HG03095 (cell line): ENCODE data around the gene TTYH2.

ENCODE experiments used
- ATAC-seq: cut with Tn5 transposase; IDR thresholded peaks from one replicate; pipeline ENCODE4 v1.9.1; 2021; ENCODE audit warnings: moderate library complexity; ENCODE audit not compliant: unreplicated experiment

Gene TTYH2

GRCh38 chr17:74234486-74234885 is 21.1 kb downstream of the TTYH2 start:
- ATAC-seq, result no peak

DNA sequence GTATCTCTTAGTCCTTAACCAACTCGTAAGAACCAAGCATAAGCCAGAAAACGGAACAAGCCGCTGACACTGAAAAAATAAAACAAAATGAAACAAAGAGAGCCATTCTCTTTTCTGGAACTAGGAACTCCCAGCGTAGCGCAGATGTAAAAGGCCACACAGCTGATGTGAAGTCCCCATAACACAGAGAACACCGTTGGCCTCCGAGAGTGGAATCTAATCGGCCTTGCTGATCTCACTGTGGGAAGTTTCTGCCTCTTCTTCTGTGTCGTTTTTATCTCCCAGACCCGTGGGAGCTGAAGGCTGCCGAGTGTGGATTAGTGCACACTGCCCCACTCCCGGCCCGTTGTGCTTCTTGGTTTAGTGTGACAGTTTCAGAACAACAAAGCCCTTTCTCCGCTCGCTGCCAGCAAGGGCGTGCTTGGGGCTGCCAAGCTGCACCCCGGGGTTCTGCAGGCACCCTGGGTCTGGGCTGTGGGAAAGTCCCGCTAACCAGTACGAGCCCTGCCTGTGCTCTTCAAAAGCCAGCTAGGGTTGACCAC is 21.7 kb downstream of the TTYH2 start:
- no peak for ATAC-seq

- no peak for ATAC-seq
Measured at GRCh38 chr17:74235911-74236371, 22.6 kb downstream of the TTYH2 start.

GRCh38 chr17:74237321-74237720 is 23.9 kb downstream of the TTYH2 start:
- no peak for ATAC-seq

GRCh38 chr17:74239172-74239571 is 25.8 kb downstream of the TTYH2 start:
- no peak for ATAC-seq

DNA sequence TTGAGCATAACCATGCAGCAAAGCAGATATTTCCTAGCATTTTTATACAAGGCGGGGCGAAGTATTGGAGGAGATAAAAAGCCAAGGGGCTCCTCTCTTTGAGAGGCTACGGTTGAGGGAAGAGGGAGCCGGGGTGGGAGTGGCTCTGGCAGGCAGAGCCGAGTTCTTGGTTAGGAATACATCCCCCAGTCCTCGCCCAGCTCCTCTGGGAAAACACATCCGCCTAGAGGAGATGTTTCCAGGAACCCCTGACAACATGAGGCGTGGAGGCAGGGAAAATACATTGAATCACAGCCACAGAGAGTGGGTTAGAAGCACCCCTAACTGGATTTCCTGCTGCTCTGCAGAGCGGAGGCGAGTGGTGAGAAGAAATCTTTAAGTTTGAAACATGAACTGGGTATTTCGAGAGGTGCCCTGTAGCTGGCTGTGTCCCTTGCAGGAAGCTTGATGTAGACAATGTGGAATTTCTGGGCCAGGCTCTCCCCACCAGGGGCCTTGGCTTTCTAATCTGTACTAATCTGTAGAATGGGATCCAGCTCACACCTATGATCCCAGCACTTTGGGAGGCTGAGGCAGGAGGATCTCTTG is 27.3 kb downstream of the TTYH2 start:
- ATAC-seq, result no peak

DNA sequence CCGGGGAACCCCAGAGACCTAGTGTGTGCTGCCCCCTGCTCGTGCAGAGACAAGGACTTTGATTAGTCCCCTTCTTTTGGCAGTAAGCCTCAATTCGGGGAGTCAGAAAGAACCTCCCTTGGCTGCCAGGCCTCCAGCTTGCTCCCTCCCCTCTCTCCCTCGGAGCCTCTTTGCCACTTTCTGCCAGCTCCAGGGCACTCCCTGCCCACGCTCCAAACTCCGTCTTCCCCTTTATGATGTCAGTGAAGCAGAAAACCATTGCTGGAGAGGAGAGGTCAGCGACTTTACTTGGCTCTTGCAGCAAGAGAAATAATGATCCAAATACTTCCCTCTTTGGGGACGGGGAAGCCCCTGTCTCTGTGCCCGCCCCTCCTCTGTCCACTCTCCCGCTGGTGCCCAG is 28.1 kb downstream of the TTYH2 start:
- ATAC-seq, result no peak

DNA sequence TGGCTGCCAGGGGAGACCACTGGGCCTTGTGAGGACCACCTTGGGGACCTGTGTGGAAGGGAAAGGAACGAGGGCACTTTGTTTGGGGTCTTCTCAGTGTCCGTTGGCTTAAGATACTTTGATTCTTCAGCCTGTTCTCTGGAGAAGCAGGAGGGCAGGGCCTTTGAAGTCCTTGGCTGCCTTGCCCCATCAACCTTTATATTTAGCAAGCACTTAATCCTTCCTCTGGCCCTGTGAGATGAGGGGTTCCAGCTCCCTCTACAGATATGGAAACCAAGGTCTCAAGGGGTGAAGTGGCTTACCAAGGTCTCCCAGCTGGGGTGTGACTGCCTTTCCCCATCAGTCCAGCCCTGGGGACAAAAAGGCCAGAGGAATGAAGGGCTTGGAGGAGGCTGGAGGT is 28.5 kb downstream of the TTYH2 start:
- no peak for ATAC-seq

GRCh38 chr17:74243013-74243755 is 29.8 kb downstream of the TTYH2 start:
- no peak for ATAC-seq

DNA sequence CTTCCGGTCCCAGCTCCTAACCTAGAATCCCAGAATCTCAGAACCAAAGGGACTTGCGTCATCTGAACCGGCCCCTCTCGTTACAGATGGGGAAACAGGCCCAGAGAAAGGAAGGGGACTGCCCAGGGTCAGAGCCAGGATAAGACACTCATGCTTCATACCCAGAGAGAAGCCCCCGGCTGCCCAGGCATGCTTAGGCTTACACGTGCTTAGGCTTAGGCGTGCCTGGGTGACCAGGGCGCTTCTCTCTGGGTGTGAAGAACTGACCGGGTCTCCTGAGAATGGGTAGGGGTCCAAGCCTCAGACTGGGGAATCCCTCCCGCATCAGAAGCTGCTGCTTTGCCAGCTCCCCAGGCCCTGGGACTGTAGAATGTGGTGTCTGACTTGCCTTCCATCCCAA is 30.8 kb downstream of the TTYH2 start:
- no peak for ATAC-seq

DNA sequence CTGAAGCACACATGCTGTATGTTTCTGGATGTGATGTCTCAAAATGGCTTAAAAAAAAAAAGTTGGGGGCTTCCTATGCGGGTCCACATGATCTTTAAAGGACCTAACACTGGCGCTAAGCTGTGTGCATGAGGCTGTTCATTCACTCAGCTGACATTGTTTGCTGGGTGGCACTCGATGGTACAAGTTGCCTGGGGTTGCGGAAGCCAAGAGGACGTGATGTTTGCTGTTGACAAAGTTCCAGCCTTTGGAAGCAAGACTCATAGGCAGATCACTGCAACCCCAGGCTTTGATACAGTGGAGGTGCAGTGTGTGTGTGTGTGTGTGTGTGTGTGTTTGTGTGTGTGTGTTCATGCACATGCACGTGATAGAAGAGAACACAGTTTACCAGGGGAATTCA is 31.2 kb downstream of the TTYH2 start:
- no peak for ATAC-seq

GRCh38 chr17:74245145-74245831 is 31.9 kb downstream of the TTYH2 start:
- ATAC-seq, result no peak

- ATAC-seq, result no peak
Measured at GRCh38 chr17:74245871-74246270, 32.5 kb downstream of the TTYH2 start.

DNA sequence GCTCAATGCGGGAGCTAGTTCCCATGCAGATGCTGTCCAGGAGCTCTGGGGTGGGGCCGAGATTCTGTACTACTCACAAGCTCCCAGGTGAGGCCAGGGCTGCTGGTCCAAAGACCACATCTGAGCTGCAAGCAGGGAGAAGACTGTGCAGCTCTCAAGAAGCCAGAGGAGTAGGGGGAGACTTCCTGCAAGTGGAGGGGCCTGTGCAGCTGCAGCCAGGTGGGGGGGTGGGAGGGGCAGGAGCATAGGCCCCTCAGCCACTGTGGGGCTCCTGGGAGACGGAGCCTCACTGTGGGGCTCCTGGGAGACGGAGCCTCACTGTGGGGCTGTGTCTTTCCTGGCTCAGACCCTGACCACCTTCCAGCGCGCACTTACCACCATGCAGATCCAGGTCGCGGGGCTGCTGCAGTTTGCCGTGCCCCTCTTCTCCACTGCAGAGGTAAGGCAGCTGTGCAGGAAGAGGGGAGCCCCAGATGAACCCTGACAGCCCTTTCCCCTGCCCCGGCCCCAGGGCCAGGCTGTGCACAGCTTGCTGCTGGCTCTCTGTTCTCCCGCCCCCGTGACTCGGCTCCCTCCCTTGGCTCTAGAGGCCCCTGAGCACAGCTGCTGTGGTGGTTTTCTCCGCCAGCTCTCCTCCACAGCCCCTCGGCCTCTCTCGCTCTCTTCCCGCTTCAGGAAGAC is 36.4 kb downstream of the TTYH2 start:
- ATAC-seq, result no peak

GRCh38 chr17:74250324-74250995 is 37.1 kb downstream of the TTYH2 start:
- ATAC-seq, result no peak

DNA sequence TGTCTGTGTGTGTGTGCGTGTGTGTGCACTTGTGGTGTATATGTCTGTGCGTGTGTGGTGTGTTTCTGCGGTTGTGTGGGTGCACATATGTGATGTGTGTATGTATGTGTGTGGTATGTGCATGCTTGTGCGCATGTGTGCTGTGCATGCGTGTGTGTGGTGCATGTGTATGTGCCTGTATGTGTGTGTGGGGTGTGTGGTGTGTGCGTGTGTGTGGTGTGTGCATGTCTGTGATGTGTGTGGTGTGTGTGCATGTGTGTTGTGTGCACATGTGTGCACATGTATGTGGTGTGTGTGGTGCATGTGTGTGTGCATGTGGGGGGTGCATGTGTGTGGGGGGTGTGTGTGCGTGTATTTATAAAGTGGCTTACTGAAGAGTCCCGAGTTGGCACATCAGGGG is 37.7 kb downstream of the TTYH2 start:
- ATAC-seq, result no peak

GRCh38 chr17:74251569-74251968 is 38.2 kb downstream of the TTYH2 start:
- no peak for ATAC-seq

- ATAC-seq, result no peak
Measured at GRCh38 chr17:74252211-74252610, 38.8 kb downstream of the TTYH2 start.

GRCh38 chr17:74253036-74253435 is 39.7 kb downstream of the TTYH2 start:
- no peak for ATAC-seq

DNA sequence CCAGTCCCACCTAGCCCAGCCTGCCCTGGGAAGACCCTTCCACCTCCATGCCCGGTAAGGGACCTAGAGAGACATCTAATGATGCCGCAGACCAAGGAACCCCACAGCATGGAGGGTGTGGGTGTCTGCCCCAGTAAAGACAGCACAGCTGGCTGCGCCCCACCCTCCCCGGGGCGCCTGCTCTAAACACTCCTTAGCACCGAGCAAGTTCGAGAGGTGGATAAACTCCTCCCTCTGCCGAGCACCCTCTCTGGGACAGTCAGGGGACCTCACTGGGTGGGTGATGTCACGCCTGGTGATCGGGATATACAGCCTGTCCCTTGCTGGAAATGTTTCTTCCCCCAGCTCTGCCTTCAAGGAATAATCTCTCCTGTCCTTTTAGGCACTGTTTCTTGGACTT is 43.9 kb downstream of the TTYH2 start:
- ATAC-seq, result no peak
